HG02623 (cell line): ENCODE results near the gene TESPA1.

Experiments
- ATAC-seq: cut with Tn5 transposase; IDR thresholded peaks from one replicate; pipeline ENCODE4 v1.9.1; 2021; ENCODE audit warnings: moderate library complexity; ENCODE audit not compliant: unreplicated experiment

The TESPA1 gene

GRCh38 chr12:54983536-54984101 is 943 bp downstream of the TESPA1 start:
- ATAC-seq = no peak

- peak; percentile 33 for ATAC-seq
These were observed 2.8 kb downstream of the TESPA1 start for GRCh38 chr12:54981796-54982195.

GRCh38 chr12:54980341-54980740 is 4.2 kb downstream of the TESPA1 start:
- no peak for ATAC-seq

- ATAC-seq = no peak
These were observed 6.7 kb downstream of the TESPA1 start for GRCh38 chr12:54977857-54978256.

GRCh38 chr12:54977155-54977554 is 7.4 kb downstream of the TESPA1 start:
- no peak for ATAC-seq

- no peak for ATAC-seq
These were observed 8.7 kb downstream of the TESPA1 start for GRCh38 chr12:54975875-54976274.

GRCh38 chr12:54975272-54975671 is 9.3 kb downstream of the TESPA1 start:
- no peak for ATAC-seq

GRCh38 chr12:54974279-54974678 is 10.3 kb downstream of the TESPA1 start:
- ATAC-seq = no peak

- ATAC-seq = no peak
These were observed 11.0 kb downstream of the TESPA1 start for GRCh38 chr12:54973556-54973955.

- no peak for ATAC-seq
These were observed 13.8 kb downstream of the TESPA1 start for GRCh38 chr12:54970741-54971140.

- ATAC-seq = no peak
These were observed 16.3 kb downstream of the TESPA1 start for GRCh38 chr12:54968181-54968730.

GRCh38 chr12:54967461-54967860 is 17.1 kb downstream of the TESPA1 start:
- no peak for ATAC-seq

GRCh38 chr12:54961190-54961589 is 23.4 kb downstream of the TESPA1 start:
- ATAC-seq = no peak

- ATAC-seq = peak; percentile 55
These were observed 25.1 kb downstream of the TESPA1 start for GRCh38 chr12:54959291-54960018.

- ATAC-seq = no peak
These were observed 26.4 kb downstream of the TESPA1 start for GRCh38 chr12:54958048-54958658.

- ATAC-seq = no peak
These were observed 27.5 kb downstream of the TESPA1 start for GRCh38 chr12:54956818-54957641.

GRCh38 chr12:54956322-54956721 is 28.2 kb downstream of the TESPA1 start:
- ATAC-seq = no peak

- ATAC-seq = no peak
These were observed 29.8 kb downstream of the TESPA1 start for GRCh38 chr12:54954801-54955200.

GRCh38 chr12:54954228-54954627 is 30.3 kb downstream of the TESPA1 start:
- ATAC-seq = no peak

GRCh38 chr12:54950071-54950727 is 34.4 kb downstream of the TESPA1 start:
- no peak for ATAC-seq
